ENCODE data around the gene MRAP. TPM values are rescaled to one million over a fixed set of nuclear protein-coding genes. Genes with fewer than 3 reads are reported as not detected.

Gene MRAP
- total RNA-seq, 1 experiment from 2014 or later = not detected

- in situ Hi-C loops (cut with HindIII; ENCODE audit: low pct_unique_long_range_greater_than_20kb, low sequenced_read_pairs) = no loop called here
- no peak for DNase-seq (ENCODE audit: low read depth)
Measured at GRCh38 chr21:32335601-32336575, 37.2 kb downstream of the MRAP start.

- in situ Hi-C loops (cut with HindIII; ENCODE audit: low pct_unique_long_range_greater_than_20kb, low sequenced_read_pairs) = no loop called here
- DNase-seq (ENCODE audit: low read depth) = no peak
Measured at GRCh38 chr21:32336711-32337110, 38.1 kb downstream of the MRAP start.

GRCh38 chr21:32337206-32337605 lies 38.6 kb downstream of the MRAP start:
- no peak for DNase-seq (ENCODE audit: low read depth)

DNA sequence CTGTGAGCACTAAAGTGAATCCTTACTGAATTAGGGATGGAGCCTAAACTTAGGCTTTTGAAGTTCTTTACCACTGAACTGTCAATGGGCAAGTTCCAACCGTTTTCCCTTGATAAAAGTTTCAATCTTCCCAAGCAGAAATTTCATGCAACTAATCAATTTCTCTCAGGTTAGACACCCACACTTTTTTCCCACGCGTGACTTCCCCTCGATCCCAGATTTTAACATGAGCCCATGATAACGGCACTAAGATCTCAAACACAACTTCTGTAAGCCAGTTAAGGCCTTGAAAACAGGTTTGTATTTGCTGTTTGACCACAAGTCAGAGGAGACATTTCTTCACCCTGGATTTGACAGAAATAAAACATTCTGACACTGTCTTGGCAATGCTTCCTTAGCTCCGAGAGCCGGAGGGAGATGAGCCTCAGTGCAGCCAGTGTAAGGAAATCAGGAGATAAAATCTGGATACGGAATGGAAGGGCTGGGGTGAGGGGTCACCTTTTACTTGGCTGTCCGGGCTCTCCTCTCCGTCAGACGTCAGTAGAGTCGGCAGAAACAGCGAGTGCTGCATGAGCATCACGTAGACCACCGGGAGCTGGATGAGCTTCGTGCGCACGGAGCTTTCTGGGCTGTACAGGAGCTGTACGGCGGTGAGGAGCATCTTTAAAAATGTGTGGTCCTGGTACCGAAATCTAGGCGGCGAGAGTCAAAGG lies 39.7 kb downstream of the MRAP start:
- in situ Hi-C loops (cut with HindIII; ENCODE audit: low pct_unique_long_range_greater_than_20kb, low sequenced_read_pairs) = no loop called here
- no peak for DNase-seq (ENCODE audit: low read depth)

More at GRCh38 chr21:32337206-32337605, 38.6 kb downstream of the MRAP start:
- in situ Hi-C loops (cut with HindIII; ENCODE audit: low pct_unique_long_range_greater_than_20kb, low sequenced_read_pairs) = no loop called here

GRCh38 chr21:32340863-32341848 lies 42.5 kb downstream of the MRAP start:
- DNase-seq (ENCODE audit: low read depth) = no peak
- in situ Hi-C loops (cut with HindIII; ENCODE audit: low pct_unique_long_range_greater_than_20kb, low sequenced_read_pairs) = no loop called here

DNA sequence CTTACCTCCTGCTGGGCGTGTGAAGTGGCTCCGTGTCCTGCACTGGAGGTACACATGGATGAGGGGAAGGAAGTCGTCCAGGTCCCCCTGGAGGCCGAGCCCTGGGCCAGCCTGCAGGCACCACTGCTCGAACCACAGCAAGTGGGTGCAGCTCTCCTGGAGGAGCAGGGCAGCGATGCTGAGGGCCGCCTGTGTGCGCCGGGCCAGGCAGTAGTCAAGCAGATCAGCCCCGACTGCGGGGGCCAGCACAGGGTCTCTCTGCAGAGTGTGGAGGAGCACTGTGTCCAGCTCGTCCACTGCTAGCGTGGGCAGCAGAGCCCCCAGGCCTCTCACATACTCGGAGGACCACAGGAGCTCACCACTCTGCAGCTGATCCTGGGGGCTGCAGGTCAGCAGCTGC lies 48.3 kb downstream of the MRAP start:
- in situ Hi-C loops (cut with HindIII; ENCODE audit: low pct_unique_long_range_greater_than_20kb, low sequenced_read_pairs) = no loop called here
- no peak for DNase-seq (ENCODE audit: low read depth)

GRCh38 chr21:32347351-32347750 lies 48.7 kb downstream of the MRAP start:
- no peak for DNase-seq (ENCODE audit: low read depth)
- in situ Hi-C loops (cut with HindIII; ENCODE audit: low pct_unique_long_range_greater_than_20kb, low sequenced_read_pairs) = no loop called here

DNA sequence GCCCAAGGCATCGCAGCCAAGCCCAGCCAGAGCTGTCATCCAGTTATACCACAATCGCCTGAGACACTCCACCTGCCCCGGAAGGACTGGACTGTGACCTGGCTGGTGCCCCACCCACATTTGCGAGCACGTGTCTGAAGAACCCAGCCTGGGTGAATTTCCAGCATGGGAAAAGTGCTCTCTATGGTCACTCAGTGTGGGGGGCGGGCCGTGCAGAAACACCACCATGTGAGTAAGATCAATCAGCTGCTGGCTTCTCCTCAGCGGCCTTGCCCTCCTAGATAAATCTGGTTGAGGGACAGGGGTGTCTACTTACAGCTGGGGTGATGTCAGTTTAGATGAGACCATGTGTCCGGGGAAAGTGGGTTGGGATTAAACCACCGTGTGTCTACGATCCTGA lies 49.3 kb downstream of the MRAP start:
- in situ Hi-C loops (cut with HindIII; ENCODE audit: low pct_unique_long_range_greater_than_20kb, low sequenced_read_pairs) = no loop called here
- no peak for DNase-seq (ENCODE audit: low read depth)

GRCh38 chr21:32348604-32349332 lies 50.1 kb downstream of the MRAP start:
- DNase-seq (ENCODE audit: low read depth) = no peak
- in situ Hi-C loops (cut with HindIII; ENCODE audit: low pct_unique_long_range_greater_than_20kb, low sequenced_read_pairs) = no loop called here

GRCh38 chr21:32349333-32349944 lies 50.8 kb downstream of the MRAP start:
- in situ Hi-C loops (cut with HindIII; ENCODE audit: low pct_unique_long_range_greater_than_20kb, low sequenced_read_pairs) = no loop called here

DNA sequence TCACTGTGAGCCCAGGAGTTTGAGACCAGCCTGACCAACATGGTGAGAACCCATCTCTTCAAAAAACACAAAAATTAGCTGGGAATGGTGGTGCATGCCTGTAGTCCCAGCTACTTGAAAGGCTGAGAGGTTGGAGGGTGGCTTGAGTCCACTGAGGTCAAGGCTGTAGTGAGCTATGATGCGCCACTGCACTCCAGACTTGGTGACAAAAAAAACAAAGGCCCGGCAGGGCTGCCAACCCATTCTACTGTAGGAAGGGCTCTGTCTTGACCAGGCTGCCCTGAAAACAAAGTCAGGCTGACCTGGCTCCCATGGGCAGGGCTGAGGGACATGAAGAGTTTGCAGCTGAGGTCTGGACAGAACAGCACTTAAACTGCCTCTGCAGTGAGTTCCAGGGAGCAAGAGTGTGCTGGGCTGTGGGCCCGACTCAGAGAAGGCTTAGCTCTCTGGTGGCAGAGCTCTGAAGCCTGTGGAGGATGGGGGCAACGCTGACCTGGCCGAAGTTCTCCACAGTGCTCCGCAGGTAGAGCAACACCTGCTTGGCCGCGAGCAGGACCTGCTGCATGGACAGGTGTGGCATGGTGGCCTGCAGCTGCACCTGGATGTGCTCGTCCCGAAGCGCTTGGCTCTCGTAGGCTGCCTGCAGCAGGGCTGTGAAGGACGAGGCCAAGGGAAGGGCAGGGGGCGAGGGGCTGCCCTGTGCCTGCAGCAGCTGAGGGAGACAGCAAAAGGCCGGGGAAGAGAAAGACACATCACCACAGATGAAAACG lies 51.7 kb downstream of the MRAP start:
- no peak for DNase-seq (ENCODE audit: low read depth)
- in situ Hi-C loops (cut with HindIII; ENCODE audit: low pct_unique_long_range_greater_than_20kb, low sequenced_read_pairs) = no loop called here

More at GRCh38 chr21:32349333-32349944, 50.8 kb downstream of the MRAP start:
- no peak for DNase-seq (ENCODE audit: low read depth)

DNA sequence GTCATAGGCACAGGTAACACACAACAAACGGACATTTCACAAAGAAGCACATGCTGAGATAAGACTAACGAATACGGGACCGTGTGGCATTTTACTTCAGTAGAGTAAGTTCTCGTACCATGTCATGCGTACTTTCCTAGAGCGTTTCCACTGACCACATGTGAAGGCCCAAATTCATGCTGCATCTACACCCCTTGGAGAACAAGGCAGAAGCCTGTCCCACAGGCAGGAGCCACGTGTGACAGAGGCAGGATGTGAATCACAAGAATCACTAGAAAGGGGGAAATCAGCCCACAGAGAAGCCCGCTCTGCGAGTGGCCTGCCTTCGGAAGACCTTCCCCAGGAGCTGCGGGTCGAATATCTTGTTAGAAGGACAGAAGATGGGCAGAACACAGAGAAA lies 52.3 kb downstream of the MRAP start:
- in situ Hi-C loops (cut with HindIII; ENCODE audit: low pct_unique_long_range_greater_than_20kb, low sequenced_read_pairs) = no loop called here
- DNase-seq (ENCODE audit: low read depth) = no peak

- in situ Hi-C loops (cut with HindIII; ENCODE audit: low pct_unique_long_range_greater_than_20kb, low sequenced_read_pairs) = no loop called here
Measured at GRCh38 chr21:32351428-32351827, 52.8 kb downstream of the MRAP start.

GRCh38 chr21:32352526-32352925 lies 53.9 kb downstream of the MRAP start:
- DNase-seq (ENCODE audit: low read depth) = no peak
- in situ Hi-C loops (cut with HindIII; ENCODE audit: low pct_unique_long_range_greater_than_20kb, low sequenced_read_pairs) = no loop called here

More at GRCh38 chr21:32351428-32351827, 52.8 kb downstream of the MRAP start:
- no peak for DNase-seq (ENCODE audit: low read depth)

DNA sequence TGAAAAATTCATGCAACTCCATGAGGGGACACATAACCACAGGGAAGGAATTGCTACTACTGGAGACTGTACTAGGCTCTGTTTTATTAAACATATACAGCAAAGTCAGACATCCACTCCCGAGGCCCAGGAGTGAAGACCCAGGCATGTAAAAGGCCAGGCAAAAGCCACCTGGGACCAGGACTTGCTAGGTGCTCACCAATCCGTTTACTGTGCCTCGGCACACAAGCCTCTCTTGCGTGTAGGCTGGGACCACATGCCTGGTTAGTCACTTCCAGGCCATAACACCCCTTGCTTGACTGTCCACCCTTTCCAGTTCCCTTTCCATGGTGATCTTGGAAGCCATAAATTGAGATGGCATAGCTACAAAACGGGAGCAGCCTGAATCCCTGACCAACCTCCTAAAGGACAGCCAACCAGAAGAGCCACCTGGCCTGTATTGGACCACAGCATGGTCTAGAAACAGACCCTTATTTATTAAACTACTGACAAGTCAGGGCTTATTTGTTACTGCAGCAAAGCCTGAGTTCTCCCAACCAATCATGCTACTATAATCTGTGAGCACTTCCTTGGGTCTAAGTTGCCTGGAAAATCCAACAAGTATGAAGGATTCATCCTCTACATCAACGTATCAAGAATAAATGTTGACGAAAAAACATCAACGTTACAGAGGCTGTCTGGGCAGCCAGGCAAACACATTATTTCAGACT lies 54.5 kb downstream of the MRAP start:
- DNase-seq (ENCODE audit: low read depth) = no peak
- in situ Hi-C loops (cut with HindIII; ENCODE audit: low pct_unique_long_range_greater_than_20kb, low sequenced_read_pairs) = no loop called here

GRCh38 chr21:32356874-32357395 lies 58.3 kb downstream of the MRAP start:
- no peak for DNase-seq (ENCODE audit: low read depth)

More at GRCh38 chr21:32356874-32357395, 58.3 kb downstream of the MRAP start:
- in situ Hi-C loops (cut with HindIII; ENCODE audit: low pct_unique_long_range_greater_than_20kb, low sequenced_read_pairs) = no loop called here
